K562 (cell line): ENCODE measurements around the gene IFT52. TPM values are rescaled to one million over a fixed set of nuclear protein-coding genes. Genes with fewer than 3 reads are reported as not detected.

Source experiments
- ATF7 ChIP-seq: fragments of 450-650 bp; IDR thresholded peaks from 2 replicates; pipeline ENCODE4 v1.7.1; 2014; ENCODE audit warnings: mild to moderate bottlenecking, moderate library complexity
- BCOR ChIP-seq: fragments of 450-650 bp; IDR thresholded peaks from 2 replicates; pipeline ENCODE4 v1.6.1; 2016
- EGR1 ChIP-seq: fragments of 450-650 bp; conservative IDR thresholded peaks from 2 replicates; pipeline ENCODE4 v1.6.1; 2017; ENCODE audit warnings: mild to moderate bottlenecking
- ESRRB ChIP-seq: fragments of 250-450 bp; sonication (Bioruptor Pico); IDR thresholded peaks from 2 replicates; pipeline ENCODE4 v1.5.0; 2020; ENCODE audit warnings: mild to moderate bottlenecking, moderate library complexity, borderline replicate concordance
- ETS2 ChIP-seq: IDR thresholded peaks from 2 replicates; pipeline ENCODE4 v1.6.1; 2016; ENCODE audit warnings: borderline replicate concordance, missing genetic modification characterization, mild to moderate bottlenecking, moderate library complexity, missing compliant biosample characterization; ENCODE audit not compliant: poor library complexity, severe bottlenecking
- FOXJ3 ChIP-seq: sonication (generic); formaldehyde crosslinking; IDR thresholded peaks from 2 replicates; pipeline ENCODE4 v1.4.0; 2020; ENCODE audit warnings: mild to moderate bottlenecking, missing genetic modification reagents
- HCFC1 ChIP-seq: IDR thresholded peaks from 2 replicates; pipeline ENCODE4 v1.6.1; 2012; ENCODE audit warnings: low read depth, low read length, improper control_type of control experiment
- HDAC8 ChIP-seq: fragments of 450-650 bp; IDR thresholded peaks from 2 replicates; pipeline ENCODE4 v1.6.1; 2016; ENCODE audit warnings: mild to moderate bottlenecking, missing genetic modification characterization, moderate library complexity, missing compliant biosample characterization
- HNRNPL ChIP-seq: fragments of 200-400 bp; formaldehyde crosslinking; IDR thresholded peaks from 2 replicates; pipeline ENCODE4 v1.6.1; 2017; ENCODE audit warnings: low read depth, mild to moderate bottlenecking, low read length
- MAZ ChIP-seq, 2 experiments: fragments of 450-650 bp in 1 of 2; sonication (generic) in 1 of 2; formaldehyde crosslinking; IDR thresholded peaks in 1 of 2; conservative IDR thresholded peaks in 1 of 2; 2 replicates each; pipeline versions ENCODE4 v1.4.0 to v1.5.0; 2020; ENCODE audit warnings: mild to moderate bottlenecking in 1 of 2, missing genetic modification reagents in 1 of 2
- PHF20 ChIP-seq: fragments of 450-650 bp; IDR thresholded peaks from 2 replicates; pipeline ENCODE4 v1.6.1; 2018; ENCODE audit not compliant: partially characterized antibody
- RBM25 ChIP-seq: fragments of 200-400 bp; formaldehyde crosslinking; IDR thresholded peaks from 2 replicates; pipeline ENCODE4 v1.6.1; 2018; ENCODE audit warnings: low read length, low read depth, moderate library complexity; ENCODE audit not compliant: severe bottlenecking
- RNF2 ChIP-seq: sonication (generic); IDR thresholded peaks from 2 replicates; pipeline ENCODE4 v1.6.1; 2016
- SMARCA5 ChIP-seq: fragments of 450-650 bp; IDR thresholded peaks from 2 replicates; pipeline ENCODE4 v1.6.1; 2016
- SMC3 ChIP-seq: conservative IDR thresholded peaks from 2 replicates; pipeline ENCODE4 v1.6.1; 2011; ENCODE audit warnings: low read depth, low read length, improper control_type of control experiment; ENCODE audit not compliant: insufficient read depth
- TEAD4 ChIP-seq, 2 experiments: sonication (generic) in 1 of 2; formaldehyde crosslinking in 1 of 2; IDR thresholded peaks; 2 replicates each; pipeline versions ENCODE4 v1.6.1 to v1.8.0; 2012 to 2022; ENCODE audit warnings: borderline replicate concordance in 1 of 2, inconsistent platforms in 1 of 2, low read length in 1 of 2, mild to moderate bottlenecking in 1 of 2, missing genetic modification reagents in 1 of 2
- U2AF2 ChIP-seq: fragments of 200-400 bp; formaldehyde crosslinking; optimal IDR thresholded peaks from 2 replicates; pipeline ENCODE3; 2017; ENCODE audit warnings: low read depth, mild to moderate bottlenecking, low read length
- ZC3H4 ChIP-seq: sonication (generic); formaldehyde crosslinking; IDR thresholded peaks from 2 replicates; pipeline ENCODE4 v1.9.0; 2021; ENCODE audit warnings: missing genetic modification reagents, borderline replicate concordance
- ZFPM2 ChIP-seq: fragments of 250-450 bp; sonication (Bioruptor Pico); IDR thresholded peaks from 2 replicates; pipeline ENCODE4 v1.5.1; 2022; ENCODE audit warnings: mild to moderate bottlenecking
- ZNF12 ChIP-seq: sonication (generic); formaldehyde crosslinking; IDR thresholded peaks from 2 replicates; pipeline ENCODE4 v1.4.0; 2020; ENCODE audit warnings: mild to moderate bottlenecking, missing genetic modification reagents
- ZNF23 ChIP-seq: fragments of 250-450 bp; sonication (Bioruptor Pico); IDR thresholded peaks from 2 replicates; pipeline ENCODE4 v1.4.0; 2020; ENCODE audit warnings: mild to moderate bottlenecking
- ZNF311 ChIP-seq: fragments of 250-450 bp; sonication (Bioruptor Pico); IDR thresholded peaks from 2 replicates; pipeline ENCODE4 v1.4.0; 2020; ENCODE audit warnings: mild to moderate bottlenecking, moderate library complexity
- ZNF324 ChIP-seq: fragments of 250-450 bp; sonication (Bioruptor Pico); IDR thresholded peaks from 2 replicates; pipeline ENCODE4 v1.4.0; 2020; ENCODE audit warnings: mild to moderate bottlenecking
- polyA plus RNA-seq, 8 experiments: library from polyadenylated mRNA; depleted of rRNA in 4 of 8; stranded (reverse) in 5 of 8; unstranded in 3 of 8; fragments of >200 nt; fragmentation: Nextera tagmentation in 2 of 8; fragmentation: Illumina TruSeq in 1 of 8; extraction: Ambion mirVana in 2 of 8; extraction: Trizol in 1 of 8; gene quantifications; 2 replicates each; pipeline versions ENCODE4 v1.2.1 to v1.2.3, GENCODE V29; 2011 to 2014; ENCODE audit warnings: inconsistent platforms in 1 of 8, missing spikeins in 1 of 8
- total RNA-seq, 7 experiments: library from RNA; depleted of rRNA in 6 of 7; stranded (reverse); fragments of >200 nt in 6 of 7; fragmentation: Illumina TruSeq in 2 of 7; extraction: Trizol in 2 of 7; gene quantifications; 2 replicates each; pipeline versions ENCODE4 v1.2.1 to v1.2.3, GENCODE V29; 2011 to 2021; ENCODE audit warnings: low replicate concordance in 1 of 7
- TF ChIP-seq, protein P1 (sequence below): fragments of 450-650 bp; IDR thresholded peaks from 2 replicates; pipeline ENCODE4 v1.6.1; 2017; ENCODE audit warnings: antibody characterized with exemption
- TF ChIP-seq, protein P2 (sequence below), 2 experiments: fragments of 250-450 bp in 1 of 2; fragments of 450-650 bp in 1 of 2; sonication (Bioruptor Pico) in 1 of 2; IDR thresholded peaks; 2 replicates each; pipeline versions ENCODE4 v1.6.1 to v1.8.0; 2016 to 2021; ENCODE audit warnings: mild to moderate bottlenecking in 2 of 2, moderate library complexity in 2 of 2, missing compliant biosample characterization in 1 of 2, missing genetic modification characterization in 1 of 2
- TF ChIP-seq, protein P3 (sequence below): fragments of 250-450 bp; sonication (Bioruptor Pico); IDR thresholded peaks from 2 replicates; pipeline ENCODE4 v1.8.0; 2021; ENCODE audit warnings: borderline replicate concordance, mild to moderate bottlenecking, moderate library complexity; ENCODE audit not compliant: poor library complexity, severe bottlenecking

Gene IFT52
- total and polyA plus RNA-seq, 9 of the 15 experiments (the other 6 are each of a cell fraction or from before 2014, with no cell fraction given) = 11.0 to 31.4 (median 20.4) TPM

DNA sequence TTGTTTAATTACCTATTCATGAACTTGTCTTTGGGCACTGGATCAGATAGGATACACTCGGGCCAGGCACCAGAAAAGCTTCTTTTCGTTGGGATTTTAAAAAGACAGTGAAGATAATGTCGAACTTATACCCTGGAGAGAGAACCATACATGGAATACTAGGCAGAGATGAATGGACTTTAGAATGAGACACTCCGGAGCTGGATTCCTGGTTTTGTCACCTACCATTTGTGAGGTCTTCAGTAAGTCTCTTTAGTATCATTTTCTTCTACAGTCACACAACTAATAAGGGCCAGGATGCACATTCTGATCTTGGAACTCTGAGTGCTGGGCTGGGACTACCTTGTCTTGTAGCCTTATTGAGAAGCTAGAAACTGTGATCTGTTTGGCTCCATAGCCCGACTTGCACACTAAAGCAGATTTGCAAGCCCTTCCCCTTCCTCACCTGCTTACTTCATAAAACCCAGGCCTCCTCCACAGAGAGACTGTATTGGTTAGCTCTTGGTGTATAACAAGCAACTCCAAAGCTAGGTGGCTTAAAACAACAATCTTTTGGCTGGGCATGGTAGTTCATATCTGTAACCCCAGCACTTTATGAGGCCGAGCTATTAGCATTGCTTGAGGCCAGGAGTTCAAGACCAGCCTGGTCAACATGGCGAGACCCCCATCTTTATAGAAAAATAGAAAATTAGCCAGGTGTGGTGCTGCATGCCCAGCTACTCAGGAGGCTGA, 7.4 kb upstream of the IFT52 start (continued):
- TF ChIP-seq, protein P1, sequence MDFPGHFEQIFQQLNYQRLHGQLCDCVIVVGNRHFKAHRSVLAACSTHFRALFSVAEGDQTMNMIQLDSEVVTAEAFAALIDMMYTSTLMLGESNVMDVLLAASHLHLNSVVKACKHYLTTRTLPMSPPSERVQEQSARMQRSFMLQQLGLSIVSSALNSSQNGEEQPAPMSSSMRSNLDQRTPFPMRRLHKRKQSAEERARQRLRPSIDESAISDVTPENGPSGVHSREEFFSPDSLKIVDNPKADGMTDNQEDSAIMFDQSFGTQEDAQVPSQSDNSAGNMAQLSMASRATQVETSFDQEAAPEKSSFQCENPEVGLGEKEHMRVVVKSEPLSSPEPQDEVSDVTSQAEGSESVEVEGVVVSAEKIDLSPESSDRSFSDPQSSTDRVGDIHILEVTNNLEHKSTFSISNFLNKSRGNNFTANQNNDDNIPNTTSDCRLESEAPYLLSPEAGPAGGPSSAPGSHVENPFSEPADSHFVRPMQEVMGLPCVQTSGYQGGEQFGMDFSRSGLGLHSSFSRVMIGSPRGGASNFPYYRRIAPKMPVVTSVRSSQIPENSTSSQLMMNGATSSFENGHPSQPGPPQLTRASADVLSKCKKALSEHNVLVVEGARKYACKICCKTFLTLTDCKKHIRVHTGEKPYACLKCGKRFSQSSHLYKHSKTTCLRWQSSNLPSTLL = no peak
- TF ChIP-seq FOXJ3 (no peak), RBM25 (peak; percentile 59), HCFC1 (no peak), HDAC8 (no peak), ESRRB (CRISPR knock-in tag) (no peak), RNF2 (no peak), SMC3 (no peak), ZFPM2 (CRISPR knock-in tag) (no peak), ZNF324 (CRISPR knock-in tag) (no peak), ZNF12 (peak; percentile 88; the same call in 1 of the 2 replicates), HNRNPL (no peak), U2AF2 (no peak), PHF20 (peak; percentile 20), ETS2 (tag) (no peak), MAZ (CRISPR knock-in tag; conservative IDR thresholded peaks at IDR 0.05 in 1 of 2, IDR thresholded peaks at IDR 0.05 in 1 of 2) (no peak), EGR1 (no peak), ZNF311 (no peak), TEAD4 (IDR thresholded peaks at IDR 0.05; ENCODE audit: low read length) (no peak), TEAD4 (CRISPR knock-in tag; IDR thresholded peaks at IDR 0.05; ENCODE audit: borderline replicate concordance) (no peak), ZC3H4 (CRISPR knock-in tag) (no peak), SMARCA5 (peak; percentile 59; the same call in 1 of the 2 replicates), ZNF23 (CRISPR knock-in tag) (no peak), ATF7 (no peak), BCOR (peak; percentile 86)
- TF ChIP-seq, protein P2, sequence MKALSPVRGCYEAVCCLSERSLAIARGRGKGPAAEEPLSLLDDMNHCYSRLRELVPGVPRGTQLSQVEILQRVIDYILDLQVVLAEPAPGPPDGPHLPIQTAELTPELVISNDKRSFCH (CRISPR knock-in tag; IDR thresholded peaks at IDR 0.05) = no peak
- TF ChIP-seq, protein P2 (tag; IDR thresholded peaks at IDR 0.05) = no peak
- TF ChIP-seq, protein P3, sequence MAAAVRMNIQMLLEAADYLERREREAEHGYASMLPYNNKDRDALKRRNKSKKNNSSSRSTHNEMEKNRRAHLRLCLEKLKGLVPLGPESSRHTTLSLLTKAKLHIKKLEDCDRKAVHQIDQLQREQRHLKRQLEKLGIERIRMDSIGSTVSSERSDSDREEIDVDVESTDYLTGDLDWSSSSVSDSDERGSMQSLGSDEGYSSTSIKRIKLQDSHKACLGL (CRISPR knock-in tag) = no peak
